NCI-H82 treated with DMSO at 0.1 percent for 48 hours (cell line): ENCODE results near the gene GPR39.
A peak's percentile ranks its signal among the peaks of the same experiment; 100 is the strongest.
"Not testable (repeated sequence)": the region's sequence is repeated elsewhere in the genome, so short reads cannot be mapped to it uniquely, and the experiment has no call there.

Experiments
- DNase-seq: peaks from one replicate; lab custom pipeline; 2025; ENCODE audit not compliant: unreplicated experiment; lab: John Stamatoyannopoulos, UW

GPR39 gene

GRCh38 chr2:132488491-132488890, 71.9 kb downstream of the GPR39 start:
- no peak for DNase-seq

- DNase-seq = no peak
Observed at GRCh38 chr2:132489150-132489549, 72.5 kb downstream of the GPR39 start.

- DNase-seq = no peak
Observed at GRCh38 chr2:132495881-132496280, 79.3 kb downstream of the GPR39 start.

- DNase-seq = no peak
Observed at GRCh38 chr2:132496555-132496954, 80.0 kb downstream of the GPR39 start.

- DNase-seq = no peak
Observed at GRCh38 chr2:132497591-132497990, 81.0 kb downstream of the GPR39 start.

GRCh38 chr2:132503701-132504100, 87.1 kb downstream of the GPR39 start:
- DNase-seq = no peak

- no peak for DNase-seq
Observed at GRCh38 chr2:132515010-132515409, 98.4 kb downstream of the GPR39 start.

- no peak for DNase-seq
Observed at GRCh38 chr2:132517386-132517785, 100.8 kb downstream of the GPR39 start.

GRCh38 chr2:132518302-132518701, 101.7 kb downstream of the GPR39 start:
- DNase-seq = no peak

- DNase-seq = no peak
Observed at GRCh38 chr2:132519566-132519965, 103.0 kb downstream of the GPR39 start.

GRCh38 chr2:132521341-132521740, 104.7 kb downstream of the GPR39 start:
- no peak for DNase-seq

GRCh38 chr2:132522901-132523300, 106.3 kb downstream of the GPR39 start:
- DNase-seq = no peak

- not testable (repeated sequence) for DNase-seq
Observed at GRCh38 chr2:132537061-132537460, 120.5 kb downstream of the GPR39 start.

GRCh38 chr2:132538331-132538855, 121.8 kb downstream of the GPR39 start:
- DNase-seq = peak; percentile 67

- DNase-seq = no peak
Observed at GRCh38 chr2:132540166-132540565, 123.6 kb downstream of the GPR39 start.

- DNase-seq = no peak
Observed at GRCh38 chr2:132542953-132543569, 126.5 kb downstream of the GPR39 start.

GRCh38 chr2:132544006-132544630, 127.5 kb downstream of the GPR39 start:
- DNase-seq = no peak

- DNase-seq = peak; percentile 58
Observed at GRCh38 chr2:132547090-132547687, 130.6 kb downstream of the GPR39 start.

GRCh38 chr2:132549935-132550670, 133.5 kb downstream of the GPR39 start:
- DNase-seq = no peak

- DNase-seq = no peak
Observed at GRCh38 chr2:132550946-132551345, 134.3 kb downstream of the GPR39 start.

- no peak for DNase-seq
Observed at GRCh38 chr2:132557694-132558093, 141.1 kb downstream of the GPR39 start.

- DNase-seq = no peak
Observed at GRCh38 chr2:132559326-132559725, 142.7 kb downstream of the GPR39 start.
